ENCODE data around the gene PCMT1.

DNA sequence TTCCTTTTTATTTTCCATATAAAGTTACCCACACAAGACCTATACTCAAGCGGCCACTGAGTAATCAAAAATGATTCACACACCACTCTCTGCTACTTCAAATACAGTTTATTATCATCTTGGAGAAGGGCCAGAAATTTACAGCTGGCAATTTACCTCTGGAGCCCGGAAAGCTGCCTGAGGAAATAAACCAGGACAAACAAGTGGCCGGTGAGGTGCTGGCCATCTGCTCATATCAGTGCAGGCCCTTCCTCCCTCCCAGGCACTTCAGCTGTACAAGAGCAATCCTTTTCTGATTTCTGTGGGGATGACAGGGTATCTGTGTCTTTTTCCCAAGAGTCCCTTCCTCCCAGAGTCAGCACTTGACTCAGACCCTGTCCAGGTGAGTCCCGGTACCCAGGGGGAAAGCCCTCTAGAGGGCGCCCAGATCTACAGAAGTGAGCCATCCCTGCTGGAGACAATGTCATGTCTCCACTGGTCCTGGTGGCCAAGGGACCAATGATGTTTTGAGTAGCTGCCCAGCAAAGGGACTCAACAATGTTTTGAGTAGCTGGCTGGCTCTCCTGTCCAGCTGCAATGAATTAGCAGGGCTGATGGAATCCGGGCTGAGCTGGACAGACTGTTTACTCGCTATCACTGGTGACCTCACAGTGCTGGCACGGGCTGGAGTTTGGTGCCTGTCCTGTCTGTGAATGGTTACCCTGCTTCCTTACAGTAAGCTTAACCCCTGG, 91.0 kb downstream of the PCMT1 start:
- TF ChIP-seq, protein P1, sequence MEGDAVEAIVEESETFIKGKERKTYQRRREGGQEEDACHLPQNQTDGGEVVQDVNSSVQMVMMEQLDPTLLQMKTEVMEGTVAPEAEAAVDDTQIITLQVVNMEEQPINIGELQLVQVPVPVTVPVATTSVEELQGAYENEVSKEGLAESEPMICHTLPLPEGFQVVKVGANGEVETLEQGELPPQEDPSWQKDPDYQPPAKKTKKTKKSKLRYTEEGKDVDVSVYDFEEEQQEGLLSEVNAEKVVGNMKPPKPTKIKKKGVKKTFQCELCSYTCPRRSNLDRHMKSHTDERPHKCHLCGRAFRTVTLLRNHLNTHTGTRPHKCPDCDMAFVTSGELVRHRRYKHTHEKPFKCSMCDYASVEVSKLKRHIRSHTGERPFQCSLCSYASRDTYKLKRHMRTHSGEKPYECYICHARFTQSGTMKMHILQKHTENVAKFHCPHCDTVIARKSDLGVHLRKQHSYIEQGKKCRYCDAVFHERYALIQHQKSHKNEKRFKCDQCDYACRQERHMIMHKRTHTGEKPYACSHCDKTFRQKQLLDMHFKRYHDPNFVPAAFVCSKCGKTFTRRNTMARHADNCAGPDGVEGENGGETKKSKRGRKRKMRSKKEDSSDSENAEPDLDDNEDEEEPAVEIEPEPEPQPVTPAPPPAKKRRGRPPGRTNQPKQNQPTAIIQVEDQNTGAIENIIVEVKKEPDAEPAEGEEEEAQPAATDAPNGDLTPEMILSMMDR (IDR thresholded peaks at IDR 0.05; ENCODE audit: poor library complexity) = peak; percentile 65
- TF ChIP-seq EZH2 (IDR thresholded peaks at IDR 0.05; ENCODE audit: borderline replicate concordance) (no peak), EZH2phosphoT487 (IDR thresholded peaks at IDR 0.05; ENCODE audit: low read depth, severe bottlenecking, unreplicated experiment) (no peak)

All from hepatocyte (in vitro differentiated cells).